CD4-positive, alpha-beta T cell treated with Interleukin-1 beta for 1 hour (primary cell): ENCODE results near the gene SRGAP1.
"Not testable (repeated sequence)": the region's sequence is repeated elsewhere in the genome, so short reads cannot be mapped to it uniquely, and the experiment has no call there.

Experiments
- DNase-seq, 2 donors: peaks; one replicate each; pipeline ENCODE4 v3.0.0-alpha.2; 2020 to 2022

SRGAP1 gene

DNA sequence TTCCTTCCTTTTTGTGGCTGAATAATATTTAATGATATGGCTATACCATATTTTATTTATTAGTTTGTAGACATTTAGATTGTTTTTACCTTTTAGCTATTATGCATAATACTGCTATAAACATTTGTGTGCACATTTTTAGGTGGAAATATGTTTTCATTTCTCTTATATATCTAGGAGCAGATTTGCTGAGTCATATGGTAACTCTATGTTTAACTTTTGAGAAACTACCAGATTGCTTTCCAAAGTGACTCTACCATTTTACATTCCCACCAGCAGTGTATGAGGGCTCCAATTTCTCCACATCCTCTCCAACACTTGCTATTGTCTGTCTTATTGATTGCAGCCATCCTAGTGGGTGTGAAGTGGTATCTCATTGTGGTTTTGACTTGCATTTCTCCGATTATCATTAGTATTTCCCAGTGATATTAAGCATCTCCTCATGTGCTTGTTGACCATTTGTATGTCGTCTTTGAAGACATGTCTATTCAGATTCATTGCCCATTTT is 217.4 kb downstream of the SRGAP1 start:
- DNase-seq: no peak

DNA sequence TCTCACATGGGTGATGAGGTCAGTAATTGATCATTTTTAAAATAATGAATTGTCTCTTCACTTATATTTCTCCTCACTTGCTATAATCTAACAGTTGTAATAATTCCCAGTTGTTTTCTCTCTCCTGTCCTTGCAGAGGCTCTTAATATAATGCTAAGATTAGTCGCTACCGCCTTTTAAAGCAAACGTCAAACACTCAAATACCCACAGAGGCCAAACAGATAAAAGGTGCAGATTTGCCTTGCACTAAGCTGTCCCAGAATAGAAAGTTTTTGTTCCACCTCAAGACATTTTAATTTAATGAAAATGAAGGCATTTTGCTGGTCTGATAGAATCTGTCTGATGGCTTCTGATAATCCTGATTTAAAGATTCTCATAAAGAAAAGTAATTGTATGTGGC is 218.6 kb downstream of the SRGAP1 start:
- no peak for DNase-seq

DNA sequence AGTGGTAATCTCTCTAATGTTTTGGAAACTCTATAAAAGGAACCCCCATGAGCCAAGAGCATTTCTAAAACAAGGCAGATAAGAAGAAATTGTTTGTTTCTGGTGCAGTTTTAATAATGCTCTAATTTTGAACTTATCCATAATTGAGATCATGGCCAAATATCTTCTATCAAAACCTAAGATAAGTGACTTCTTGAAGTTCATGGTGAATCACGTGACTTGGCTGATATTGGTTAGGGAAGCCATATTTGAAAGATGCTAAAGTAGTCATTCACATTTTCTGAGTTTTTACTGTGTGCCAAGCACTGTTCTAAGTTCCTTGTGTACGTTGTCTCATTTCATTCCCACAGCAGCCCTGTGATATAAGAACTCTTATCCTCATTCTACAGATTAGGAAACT is 219.7 kb downstream of the SRGAP1 start:
- no peak for DNase-seq

DNA sequence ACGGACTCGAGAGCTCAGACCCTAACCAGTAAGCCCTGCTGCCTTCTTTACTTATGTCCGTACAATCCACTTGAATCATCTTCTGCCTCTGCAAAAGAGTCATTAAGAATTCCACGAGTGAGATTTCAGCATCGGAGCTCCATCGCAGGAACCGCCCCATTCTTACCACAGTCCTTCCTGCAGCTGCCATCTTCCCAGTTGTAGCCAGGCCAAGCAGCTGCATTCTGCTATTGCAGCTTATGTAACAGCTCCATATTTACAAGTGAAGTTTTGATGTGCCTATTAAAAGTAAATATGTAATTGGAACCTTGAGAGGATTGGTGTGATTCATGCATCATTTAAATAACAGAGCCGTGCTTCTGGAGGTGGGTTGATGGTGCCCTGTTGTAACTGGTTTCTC is 220.2 kb downstream of the SRGAP1 start:
- DNase-seq: no peak

DNA sequence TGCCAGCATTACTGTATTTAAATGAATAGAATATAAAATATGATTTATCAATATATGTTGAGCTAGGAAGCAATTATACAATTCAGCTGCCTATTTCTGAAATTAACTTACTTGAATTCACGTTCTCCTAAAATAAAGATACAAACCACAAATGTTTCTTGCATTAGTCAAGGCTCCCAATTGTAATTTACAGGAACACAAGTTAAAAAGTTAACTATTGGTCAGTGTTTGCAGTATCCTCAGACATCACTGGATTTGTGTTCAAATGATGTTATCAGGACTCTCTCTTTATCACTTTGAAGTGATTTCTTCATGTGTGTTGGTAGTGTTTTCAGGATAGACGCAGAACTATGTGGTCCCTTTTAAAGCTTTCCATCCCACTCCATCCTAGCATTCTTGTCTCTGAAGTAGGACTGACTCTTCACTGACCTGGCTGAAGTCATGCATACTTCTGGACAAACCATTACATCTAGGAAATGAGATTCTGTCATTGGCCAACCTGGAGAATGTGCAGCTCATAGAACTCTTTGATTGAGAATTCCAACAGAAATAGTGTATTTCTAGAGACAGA is 221.5 kb downstream of the SRGAP1 start:
- DNase-seq: no peak

DNA sequence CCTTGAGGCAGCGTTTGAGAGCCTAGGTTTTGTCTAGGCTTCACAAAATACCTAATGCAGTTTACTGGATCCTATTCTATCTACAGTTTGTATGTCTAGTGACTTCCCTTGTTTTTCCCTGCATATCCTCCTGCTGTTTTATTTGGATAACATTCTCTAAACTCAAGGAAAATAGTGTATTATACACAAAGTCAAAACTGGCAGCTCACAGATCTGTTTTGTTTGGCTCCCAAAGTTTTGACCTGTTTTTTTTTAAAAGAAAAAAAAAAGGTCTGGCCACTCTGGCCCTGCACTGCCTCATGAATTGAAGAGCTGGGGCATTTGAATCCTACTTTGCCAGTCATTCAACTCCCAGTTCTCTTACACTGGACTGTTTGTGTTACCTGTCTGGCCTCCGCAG is 222.3 kb downstream of the SRGAP1 start:
- no peak for DNase-seq

DNA sequence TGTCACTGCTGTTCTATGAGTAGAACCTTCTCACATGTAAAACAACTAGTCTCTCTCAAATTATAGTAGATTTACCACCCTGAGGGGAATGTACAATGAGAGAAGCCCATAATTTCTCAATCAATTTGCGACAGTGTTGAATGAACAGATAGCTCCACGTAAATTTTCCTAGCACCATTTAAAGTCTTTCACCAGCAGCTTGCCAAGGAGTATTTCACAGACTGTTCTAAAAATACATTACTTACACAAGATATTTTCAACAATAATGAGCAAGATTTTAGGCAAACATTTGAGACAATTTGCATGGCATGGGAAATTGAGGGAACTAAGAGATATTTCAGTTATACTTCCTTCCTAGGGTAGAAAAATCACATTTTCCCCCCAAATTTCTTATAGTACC is 226.0 kb downstream of the SRGAP1 start:
- no peak for DNase-seq

DNA sequence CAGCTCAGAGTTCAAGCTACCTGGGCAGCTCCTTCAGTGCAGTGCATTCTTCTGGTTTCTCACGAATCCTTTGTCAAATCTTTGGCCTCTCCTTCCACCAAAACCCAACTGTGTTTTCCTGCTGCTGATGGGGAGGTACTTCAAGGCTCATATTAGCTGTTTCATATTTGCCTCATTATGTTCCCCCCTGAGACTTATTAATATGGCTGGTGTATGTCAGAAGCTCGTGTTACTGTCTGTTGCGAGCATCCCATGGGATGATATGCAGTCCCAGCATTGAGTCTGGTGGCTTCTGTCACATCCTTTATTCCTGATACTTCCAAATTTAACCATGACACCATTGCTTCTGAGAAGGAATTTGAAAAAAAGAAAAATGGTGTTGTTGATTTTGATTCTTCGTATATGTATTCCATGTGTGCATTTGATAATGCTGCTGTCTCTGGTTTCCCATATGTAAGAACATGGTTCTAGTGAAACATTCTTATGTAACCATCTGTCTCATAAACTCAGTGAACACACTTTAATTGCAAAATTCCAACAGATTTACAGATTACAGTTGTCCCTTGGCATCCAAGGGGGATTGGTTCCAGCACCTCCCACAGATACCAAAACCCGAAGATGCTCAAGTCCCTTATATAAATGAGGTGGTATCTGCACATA is 228.5 kb downstream of the SRGAP1 start:
- DNase-seq: no peak

DNA sequence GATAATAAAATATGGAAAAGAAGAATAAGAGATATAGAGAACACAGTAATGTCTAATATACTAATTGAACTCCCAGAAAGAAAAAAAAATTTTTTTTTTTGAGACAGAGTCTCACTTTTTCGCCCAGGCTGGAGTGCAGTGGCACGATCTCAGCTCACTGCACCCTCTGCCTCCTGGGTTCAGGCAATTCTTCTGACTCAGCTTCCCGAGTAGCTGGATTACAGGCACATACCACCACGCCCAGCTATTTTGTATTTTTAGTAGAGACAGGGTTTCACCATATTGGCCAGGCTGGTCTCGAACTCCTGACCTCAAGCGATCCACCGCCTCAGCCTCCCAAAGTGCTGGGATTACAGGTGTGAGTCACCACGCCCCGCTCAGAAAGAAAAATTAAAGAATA is 232.1 kb downstream of the SRGAP1 start:
- not testable (repeated sequence) for DNase-seq

DNA sequence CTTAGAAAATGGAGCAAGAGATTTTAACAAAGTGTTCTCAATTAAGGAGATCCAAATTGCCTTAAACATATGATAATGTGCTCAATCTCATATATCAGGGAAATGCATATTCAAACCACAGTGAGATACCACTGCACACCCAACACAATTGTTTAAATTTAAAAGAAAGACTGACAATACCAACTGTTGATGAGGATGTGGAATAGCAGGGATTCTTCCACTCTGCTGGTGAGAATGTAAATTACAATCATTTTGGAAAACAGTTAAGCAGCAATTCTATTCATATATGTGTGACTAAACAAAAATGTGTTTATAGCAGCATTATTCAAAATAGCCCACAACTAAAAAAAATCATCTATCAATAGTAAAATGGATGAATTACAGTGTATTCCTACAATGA is 233.4 kb downstream of the SRGAP1 start:
- DNase-seq: no peak

DNA sequence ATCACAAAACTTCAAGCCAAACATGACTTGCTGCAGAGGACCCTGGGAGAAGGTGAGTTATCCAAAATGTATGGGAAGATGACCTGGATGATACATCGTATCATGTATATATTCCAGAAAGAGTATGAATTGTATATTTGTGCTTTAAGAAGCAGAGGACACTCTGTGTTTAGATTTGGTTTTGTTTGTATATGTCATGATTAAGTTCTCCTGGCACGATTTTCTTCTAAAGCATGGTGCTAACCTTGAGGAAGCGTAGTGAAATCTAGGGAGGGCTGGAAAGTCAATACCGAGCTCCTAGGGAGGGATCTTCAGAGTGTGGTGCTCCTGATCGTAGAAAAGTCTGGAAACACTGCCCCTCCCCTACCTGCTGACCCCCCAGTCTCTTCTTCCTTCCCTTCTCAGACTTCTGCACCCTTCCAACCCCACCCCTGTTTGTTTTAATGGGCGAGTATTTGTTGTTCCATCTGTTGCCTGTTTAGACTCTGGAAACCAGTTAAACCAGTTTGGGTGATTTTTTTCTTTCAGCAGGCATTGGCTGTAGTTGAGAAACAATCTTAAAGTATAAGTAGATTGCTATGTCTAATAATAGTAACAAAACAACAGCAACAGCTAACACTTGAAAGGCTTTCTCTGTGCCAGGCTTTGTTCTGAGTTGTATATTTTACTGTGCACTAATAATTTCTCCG is 236.0 kb downstream of the SRGAP1 start:
- DNase-seq: no peak

DNA sequence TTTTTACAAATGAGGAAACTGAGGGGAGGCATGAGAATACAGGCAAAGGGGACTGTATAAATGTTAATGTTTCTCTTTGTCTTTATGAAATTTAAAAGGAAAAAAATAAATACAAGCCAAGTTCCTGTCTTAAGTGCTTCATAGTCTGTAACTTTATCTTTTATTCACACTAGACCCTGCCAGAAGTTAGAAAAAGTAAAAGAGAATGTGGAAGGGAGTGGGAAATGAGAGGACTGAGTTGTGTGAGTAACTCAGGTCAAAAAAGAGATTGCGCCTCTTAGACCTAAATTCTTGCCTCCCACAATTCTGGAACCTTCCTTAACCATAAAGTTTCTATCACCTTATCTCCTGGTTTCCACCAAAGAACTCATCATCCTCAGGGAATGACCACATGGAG is 236.5 kb downstream of the SRGAP1 start:
- DNase-seq: no peak

DNA sequence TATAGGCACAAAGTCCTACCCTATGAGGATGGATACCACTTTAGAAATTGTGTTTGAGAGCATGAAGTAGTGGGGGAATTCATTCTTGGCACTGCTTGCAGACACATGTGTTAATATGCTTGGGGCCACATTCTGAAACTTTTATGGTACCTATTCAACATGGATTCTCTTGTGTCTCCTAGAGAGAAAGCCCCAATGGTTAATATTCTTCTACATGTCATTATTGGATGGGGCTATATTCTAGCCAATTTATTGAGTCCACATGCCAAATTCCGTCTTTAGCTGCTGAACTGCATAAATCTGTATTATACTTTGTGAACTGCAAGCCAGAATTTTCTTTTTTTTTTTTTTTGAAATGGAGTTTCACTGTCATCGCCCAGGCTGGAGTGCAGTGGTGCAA is 237.6 kb downstream of the SRGAP1 start:
- no peak for DNase-seq

DNA sequence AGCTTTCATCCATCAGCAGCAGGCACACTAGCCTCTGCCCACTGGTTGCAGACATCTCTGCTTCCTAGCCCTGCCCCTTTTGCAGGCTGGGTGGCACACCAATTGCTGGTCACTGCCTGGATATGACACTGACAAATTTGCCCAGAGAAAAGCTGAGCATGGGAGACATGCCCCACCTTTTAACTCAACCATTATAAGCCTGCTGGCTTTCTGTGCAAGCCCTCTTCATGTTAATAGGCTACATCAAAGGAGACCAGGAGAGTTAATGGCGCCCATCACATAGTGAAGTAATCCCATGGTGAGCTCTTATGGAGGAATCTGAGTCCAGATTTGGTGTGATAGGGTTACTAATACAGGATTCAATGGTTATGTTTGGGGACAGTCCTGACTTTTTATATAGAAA is 238.4 kb downstream of the SRGAP1 start:
- no peak for DNase-seq

DNA sequence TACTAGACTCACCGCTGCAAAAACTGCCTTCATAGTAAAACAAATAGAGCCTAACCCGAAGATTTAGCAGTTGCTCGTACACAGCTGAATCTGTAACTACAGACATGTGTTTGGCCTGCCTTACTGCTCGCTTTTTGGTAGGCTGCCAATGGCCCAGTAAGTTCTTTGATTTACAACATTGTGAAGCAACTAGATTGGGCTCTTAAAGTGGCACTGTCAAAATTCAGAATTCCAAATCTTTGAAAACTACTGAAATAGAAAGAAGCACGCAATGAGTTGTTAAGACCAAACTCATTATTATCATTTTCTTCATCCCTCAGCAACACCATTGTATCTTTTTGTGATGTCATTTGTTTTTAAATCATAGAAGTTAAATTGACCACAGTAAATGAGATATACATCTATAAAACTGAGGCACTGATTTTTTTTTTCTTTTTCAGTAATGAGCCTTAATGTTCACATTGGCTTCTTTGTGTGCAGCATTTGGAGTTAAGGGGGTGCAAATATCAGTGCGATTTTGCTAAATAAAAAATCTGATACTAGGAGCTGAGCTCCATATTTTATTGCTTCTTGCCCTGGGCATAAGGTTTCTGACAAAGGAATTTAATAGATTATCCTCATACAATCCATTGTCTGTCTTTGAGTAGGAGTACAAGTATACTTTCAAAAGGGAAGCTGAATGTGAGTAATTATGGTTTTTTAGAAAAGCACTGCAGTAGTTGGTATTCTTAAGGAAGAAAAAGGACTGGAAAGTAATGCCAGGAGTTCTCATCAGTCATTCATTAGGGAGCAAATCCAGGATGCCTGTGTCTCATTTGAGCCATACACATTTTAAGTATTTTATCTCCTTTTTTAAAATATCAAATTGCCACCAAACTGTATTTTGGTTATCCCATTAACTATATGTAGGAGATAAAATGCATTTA is 239.0 kb downstream of the SRGAP1 start:
- DNase-seq: no peak

DNA sequence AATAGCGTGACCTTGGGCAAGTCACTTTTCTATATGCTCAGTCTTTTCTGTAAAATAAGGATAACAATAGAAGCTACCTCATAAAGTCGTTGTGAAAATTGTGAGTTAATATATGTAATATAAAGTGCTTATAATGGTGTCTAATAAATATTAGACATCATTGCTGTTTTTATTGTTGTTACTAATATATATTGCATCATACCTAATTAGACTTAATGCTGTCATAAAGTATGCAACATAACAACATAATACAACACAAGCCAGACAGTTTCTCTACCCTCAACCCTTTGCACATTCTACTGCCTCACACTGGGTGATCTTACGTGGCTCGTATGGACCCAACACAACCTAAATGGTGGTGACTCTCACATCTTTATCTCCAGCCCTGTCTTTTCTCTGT is 240.7 kb downstream of the SRGAP1 start:
- no peak for DNase-seq

DNA sequence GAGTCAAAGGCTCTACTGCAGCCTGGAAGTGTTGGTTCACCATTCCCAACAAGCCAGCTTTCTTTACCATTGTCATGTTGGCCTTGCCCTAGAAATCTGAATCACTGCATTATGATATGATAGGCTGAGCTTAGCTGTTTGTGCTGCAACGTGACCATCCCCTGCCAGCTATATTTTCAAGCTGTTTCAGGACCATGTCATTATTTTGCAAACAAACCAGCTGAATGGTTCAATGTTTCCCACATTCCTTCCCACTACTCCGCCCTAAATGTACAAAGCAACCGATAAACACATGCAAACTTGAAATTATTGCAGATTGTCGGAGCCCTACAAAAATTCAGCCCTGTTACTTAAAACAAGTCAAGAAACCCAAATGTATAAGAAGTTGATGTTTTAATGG is 241.5 kb downstream of the SRGAP1 start:
- DNase-seq: no peak

DNA sequence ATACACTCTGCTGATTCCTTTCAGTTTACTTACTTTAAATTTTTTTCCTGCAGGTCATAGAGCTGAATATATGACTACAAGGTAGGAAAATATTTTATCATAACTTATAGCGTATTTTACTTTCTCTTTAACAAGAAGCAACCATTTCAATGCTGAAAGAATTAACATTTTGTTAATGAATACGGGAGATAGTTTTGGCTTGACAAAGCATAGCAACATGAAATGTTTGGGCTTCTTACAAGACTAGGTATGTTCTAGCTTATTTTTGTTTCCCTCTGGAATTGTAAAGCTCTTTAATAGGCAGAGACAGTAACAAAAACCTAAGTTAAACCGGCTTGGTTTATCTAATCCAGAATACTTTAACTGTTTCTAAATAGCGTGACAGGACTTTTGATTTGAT is 242.4 kb downstream of the SRGAP1 start:
- DNase-seq: no peak

DNA sequence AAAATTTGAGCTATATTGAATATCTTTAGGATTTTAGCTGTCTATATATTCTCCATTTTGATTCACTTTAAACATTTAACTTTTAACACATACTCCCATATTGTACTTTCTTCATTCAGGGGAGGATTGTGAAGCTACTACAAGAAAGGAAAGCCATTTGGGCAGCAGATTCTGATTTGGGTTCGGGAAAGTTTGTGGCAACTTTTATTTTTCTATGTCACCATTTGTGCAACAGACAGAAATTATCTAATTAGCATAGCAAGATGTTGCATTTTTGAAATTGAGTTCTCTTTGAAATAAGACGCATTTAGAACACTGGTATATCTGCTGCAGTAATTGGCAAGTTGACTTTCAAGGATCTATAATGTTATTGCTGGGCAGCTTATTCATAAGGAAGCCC is 243.3 kb downstream of the SRGAP1 start:
- no peak for DNase-seq

DNA sequence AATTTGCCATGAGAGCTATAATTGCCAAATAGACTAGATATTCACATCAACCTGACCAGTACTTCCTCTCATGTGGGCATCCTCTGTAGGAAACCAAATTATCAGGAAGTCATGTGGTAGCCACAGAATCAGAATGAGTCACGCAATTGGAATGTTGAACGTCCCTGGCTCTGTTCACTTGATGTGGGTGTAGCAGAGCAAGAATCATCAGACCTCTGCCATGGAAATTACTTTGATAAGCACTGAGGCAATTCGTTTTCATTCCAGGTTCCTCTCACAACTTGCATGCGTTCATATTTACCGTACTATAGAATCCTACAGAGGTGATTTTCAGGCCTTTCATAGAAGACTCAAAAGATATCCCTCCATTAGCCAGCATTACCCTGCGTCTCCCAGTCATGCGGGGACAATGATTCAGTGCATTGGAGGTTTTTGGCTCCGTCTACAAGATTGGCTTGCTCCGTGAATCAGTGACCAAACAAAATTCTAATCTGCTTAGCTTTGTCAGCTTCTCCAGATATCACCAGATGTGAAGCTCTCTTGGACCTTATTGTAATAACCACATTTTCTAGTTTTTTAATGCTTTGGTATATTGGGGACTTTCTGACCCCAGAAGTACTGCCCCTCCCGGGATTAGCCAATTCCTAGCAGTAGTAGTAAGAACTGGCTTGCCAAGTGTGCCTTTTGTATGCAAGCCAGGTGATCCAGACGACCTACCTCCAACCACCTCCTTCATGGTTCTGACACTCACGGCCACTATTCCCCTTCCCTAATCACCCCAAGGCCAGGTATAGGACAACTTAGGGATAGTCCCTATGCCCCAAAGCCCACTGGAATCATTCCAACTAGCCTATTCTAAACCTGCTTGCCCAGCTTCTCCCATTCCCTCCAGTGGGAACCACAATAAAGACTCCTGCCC is 244.2 kb downstream of the SRGAP1 start:
- DNase-seq: peak; percentile 4 to 18

DNA sequence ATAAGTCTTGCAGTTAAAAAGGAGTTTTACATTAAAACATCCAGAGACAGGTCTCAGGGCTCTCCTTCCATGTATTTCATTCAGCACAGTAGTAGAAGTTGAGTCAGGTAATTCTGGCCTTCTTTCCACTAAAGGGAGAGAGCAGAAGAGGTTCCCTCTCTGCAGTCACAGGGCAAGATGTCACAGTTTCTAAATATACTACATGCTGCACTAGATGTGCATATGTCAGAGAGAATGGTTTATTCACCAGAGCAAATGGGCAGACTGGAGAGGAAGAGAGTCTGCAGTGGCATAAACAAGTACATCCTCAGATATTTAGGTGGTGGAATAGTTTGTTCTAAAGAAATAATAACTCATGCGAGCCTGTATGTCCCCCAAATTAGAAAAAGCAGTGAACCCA is 245.5 kb downstream of the SRGAP1 start:
- DNase-seq: no peak

DNA sequence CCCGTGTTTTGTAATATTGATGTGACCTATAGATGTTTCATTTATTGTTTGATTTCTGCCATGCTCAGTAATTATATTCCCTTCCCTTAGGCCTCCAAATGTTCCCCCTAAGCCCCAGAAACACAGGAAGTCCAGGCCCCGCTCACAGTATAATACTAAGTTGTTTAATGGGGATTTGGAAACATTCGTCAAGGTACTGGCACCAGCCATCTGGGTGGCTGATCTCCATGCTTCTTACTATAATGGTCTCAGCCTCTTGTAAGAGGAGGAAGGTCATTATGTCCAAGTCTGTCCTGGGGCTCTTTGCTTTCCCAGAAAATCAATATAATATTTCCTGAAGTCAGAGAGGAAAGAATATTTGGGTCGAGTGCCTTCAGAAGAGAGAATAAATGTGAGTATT is 246.7 kb downstream of the SRGAP1 start:
- no peak for DNase-seq
